HEK293 (cell line): Measurements from ENCODE around the gene FICD.
A peak's percentile ranks its signal among the peaks of the same experiment; 100 is the strongest.

ENCODE experiments used
- CTCF ChIA-PET: fragments of 350-600 bp; formaldehyde crosslinking; extraction: SDS; loops from one replicate; lab custom pipeline; 2021; ENCODE audit warnings: antibody characterized with exemption; lab: Yijun Ruan, JAX
- POLR2A ChIA-PET: fragments of 300-600 bp; formaldehyde crosslinking; extraction: SDS; loops from one replicate; lab custom pipeline; 2020; ENCODE audit warnings: antibody characterized with exemption, inconsistent platforms; lab: Yijun Ruan, JAX
- H3K27ac ChIP-seq: fragments of 200-500 bp; sonication (Bioruptor generic); 2 replicates; pipeline ENCODE4 v1.5.1; 2014; ENCODE audit warnings: low read depth, low read length, control low read depth, inconsistent platforms; ENCODE audit errors: extremely low read depth
- H3K36me3 ChIP-seq, 2 experiments: fragments of 200-500 bp in 1 of 2; sonication (Bioruptor generic) in 1 of 2; 1 replicate in 1 of 2; 2 replicates in 1 of 2; pipeline ENCODE4 v1.5.1; 2014 to 2017; ENCODE audit warnings: inconsistent platforms in 2 of 2, low read length in 2 of 2; ENCODE audit not compliant: control insufficient read depth in 2 of 2, insufficient read depth in 1 of 2
- H3K4me1 ChIP-seq: fragments of 200-500 bp; sonication (Bioruptor generic); 2 replicates; pipeline ENCODE4 v1.5.1; 2014; ENCODE audit warnings: mild to moderate bottlenecking, low read length, inconsistent platforms; ENCODE audit not compliant: control insufficient read depth, insufficient read depth
- H3K4me3 ChIP-seq: 2 replicates; pipeline ENCODE4 v1.5.1; 2011; ENCODE audit warnings: low read depth, mild to moderate bottlenecking, control low read depth, low read length, moderate library complexity
- H3K9me3 ChIP-seq: fragments of 200-500 bp; sonication (Bioruptor generic); 2 replicates; pipeline ENCODE4 v1.5.1; 2014; ENCODE audit warnings: low read depth, low read length, inconsistent platforms; ENCODE audit not compliant: control insufficient read depth, insufficient read depth
- BCL11A ChIP-seq: fragments of 450-650 bp; formaldehyde crosslinking; IDR thresholded peaks from 2 replicates; pipeline ENCODE4 v1.5.1; 2016; ENCODE audit warnings: low read depth, missing biosample characterization, missing genetic modification characterization
- SP7 ChIP-seq: fragments of 450-650 bp; formaldehyde crosslinking; IDR thresholded peaks from 2 replicates; pipeline ENCODE4 v1.5.1; 2016; ENCODE audit warnings: missing biosample characterization, missing genetic modification characterization
- TRIM28 ChIP-seq: IDR thresholded peaks from 2 replicates; pipeline ENCODE4 v1.6.1; 2011; ENCODE audit warnings: low read length, control low read depth, borderline replicate concordance
- YY2 ChIP-seq: fragments of 450-650 bp; formaldehyde crosslinking; IDR thresholded peaks from 2 replicates; pipeline ENCODE4 v1.5.1; 2016; ENCODE audit warnings: missing biosample characterization, missing genetic modification characterization
- ZBTB48 ChIP-seq: fragments of 450-650 bp; formaldehyde crosslinking; IDR thresholded peaks from 2 replicates; pipeline ENCODE4 v1.5.1; 2016; ENCODE audit warnings: missing biosample characterization, missing genetic modification characterization
- ZFP3 ChIP-seq: fragments of 450-650 bp; formaldehyde crosslinking; IDR thresholded peaks from 2 replicates; pipeline ENCODE4 v1.5.1; 2016; ENCODE audit warnings: low read depth, missing biosample characterization, missing genetic modification characterization
- ZNF10 ChIP-seq: fragments of 450-650 bp; formaldehyde crosslinking; IDR thresholded peaks from 2 replicates; pipeline ENCODE4 v1.5.1; 2017; ENCODE audit warnings: missing biosample characterization, missing genetic modification characterization
- ZNF146 ChIP-seq: fragments of 450-650 bp; formaldehyde crosslinking; IDR thresholded peaks from 2 replicates; pipeline ENCODE4 v1.5.1; 2016; ENCODE audit warnings: missing biosample characterization, missing genetic modification characterization
- ZNF16 ChIP-seq: fragments of 450-650 bp; formaldehyde crosslinking; IDR thresholded peaks from 2 replicates; pipeline ENCODE4 v1.5.1; 2016; ENCODE audit warnings: low read depth, missing biosample characterization, missing genetic modification characterization
- ZNF169 ChIP-seq: fragments of 450-650 bp; formaldehyde crosslinking; IDR thresholded peaks from 2 replicates; pipeline ENCODE4 v1.5.1; 2016; ENCODE audit warnings: missing biosample characterization, missing genetic modification characterization
- ZNF426 ChIP-seq: fragments of 450-650 bp; formaldehyde crosslinking; IDR thresholded peaks from 2 replicates; pipeline ENCODE4 v1.5.1; 2017; ENCODE audit warnings: missing biosample characterization, missing genetic modification characterization, mild to moderate bottlenecking, inconsistent platforms, moderate library complexity
- ZNF560 ChIP-seq: fragments of 450-650 bp; formaldehyde crosslinking; IDR thresholded peaks from 2 replicates; pipeline ENCODE4 v1.5.1; 2017; ENCODE audit warnings: missing biosample characterization, missing genetic modification characterization, borderline replicate concordance
- ZNF571 ChIP-seq: fragments of 450-650 bp; formaldehyde crosslinking; IDR thresholded peaks from 2 replicates; pipeline ENCODE4 v1.5.0; 2017; ENCODE audit warnings: missing biosample characterization, missing genetic modification characterization
- ZNF624 ChIP-seq: fragments of 450-650 bp; formaldehyde crosslinking; IDR thresholded peaks from 2 replicates; pipeline ENCODE4 v1.5.1; 2017; ENCODE audit warnings: missing biosample characterization, missing genetic modification characterization
- ZNF664 ChIP-seq: fragments of 450-650 bp; formaldehyde crosslinking; IDR thresholded peaks from 2 replicates; pipeline ENCODE4 v1.5.1; 2016; ENCODE audit warnings: missing biosample characterization, missing genetic modification characterization
- ZNF768 ChIP-seq: fragments of 450-650 bp; formaldehyde crosslinking; IDR thresholded peaks from 2 replicates; pipeline ENCODE4 v1.5.1; 2018; ENCODE audit warnings: missing biosample characterization, mild to moderate bottlenecking, missing genetic modification characterization
- TF ChIP-seq, protein P1 (sequence below): fragments of 450-650 bp; formaldehyde crosslinking; IDR thresholded peaks from 2 replicates; pipeline ENCODE4 v1.5.1; 2016; ENCODE audit warnings: missing biosample characterization, missing genetic modification characterization, low read depth
- TF ChIP-seq, protein P2 (sequence below): fragments of 450-650 bp; formaldehyde crosslinking; IDR thresholded peaks from 2 replicates; pipeline ENCODE4 v1.5.0; 2017; ENCODE audit warnings: missing biosample characterization, missing genetic modification characterization, borderline replicate concordance
- TF ChIP-seq, protein P3 (sequence below): IDR thresholded peaks from 2 replicates; pipeline ENCODE4 v1.6.1; 2011; ENCODE audit warnings: mild to moderate bottlenecking, low read depth, low read length, borderline replicate concordance
- TF ChIP-seq, protein P4 (sequence below): fragments of 450-650 bp; formaldehyde crosslinking; IDR thresholded peaks from 2 replicates; pipeline ENCODE4 v1.5.1; 2016; ENCODE audit warnings: missing biosample characterization, missing genetic modification characterization

FICD gene

DNA sequence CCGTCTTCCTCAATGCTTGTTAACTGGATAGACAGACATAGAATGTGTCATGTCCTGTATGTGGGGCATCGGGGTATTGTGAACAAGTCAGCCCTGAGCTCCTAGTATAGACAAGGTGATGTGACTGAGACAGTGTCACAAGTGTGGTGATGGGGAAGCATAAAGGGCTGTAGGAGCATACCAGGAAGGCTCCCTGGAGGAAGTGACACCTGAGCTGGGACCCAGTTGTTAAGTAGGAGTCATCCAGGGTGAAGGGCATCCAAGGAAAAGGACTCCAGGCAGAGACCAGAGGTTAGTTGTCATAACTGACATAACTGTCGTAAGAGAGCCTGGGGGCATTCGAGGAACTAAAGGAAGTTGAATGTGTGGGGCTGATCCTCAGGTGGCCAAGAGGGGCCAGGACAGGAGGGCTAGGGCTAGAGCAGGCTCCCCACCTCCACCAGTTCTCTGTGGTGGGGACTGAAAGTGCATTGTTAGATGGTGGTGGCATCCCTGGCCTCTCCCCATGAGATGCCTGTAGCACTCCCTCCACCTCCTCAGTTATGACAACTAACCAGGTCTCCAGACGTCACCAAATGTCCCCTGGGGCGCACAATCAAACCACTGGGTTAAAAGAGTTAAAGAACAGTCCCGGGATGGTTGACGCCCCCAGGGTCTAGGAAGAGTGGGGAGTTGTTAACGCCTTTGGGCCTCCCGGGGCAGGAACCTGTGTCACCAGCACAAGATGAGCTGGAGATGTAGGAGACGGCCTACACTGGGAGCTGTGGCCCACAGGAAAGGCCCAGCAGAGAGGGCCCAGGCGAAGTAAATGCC is 2.4 kb downstream of the FICD start:
- CTCF ChIA-PET = interaction anchor here (1.2 kb wide), 1 partner anchor 19 kb away, joined by 3 read pairs; no protein-coding TSS in a partner anchor
- no peak overlapping the region for H3K27ac ChIP-seq
- POLR2A ChIA-PET = no interaction called here
- no peaks in the 10 kb centered on the region for H3K4me1 ChIP-seq
- no peaks in the 10 kb centered on the region for H3K9me3 ChIP-seq
- TF ChIP-seq ZFP3 (tag by site-specific recombination) (peak; percentile 48; the same call in 1 of the 2 replicates), ZNF768 (tag by site-specific recombination) (no peak)
- H3K4me3 ChIP-seq = no peak overlapping the region
- H3K36me3 ChIP-seq = peaks cover 5 to 59% of the 10 kb centered on the region in 2 experiments; a peak in 2 of 3 replicates

DNA sequence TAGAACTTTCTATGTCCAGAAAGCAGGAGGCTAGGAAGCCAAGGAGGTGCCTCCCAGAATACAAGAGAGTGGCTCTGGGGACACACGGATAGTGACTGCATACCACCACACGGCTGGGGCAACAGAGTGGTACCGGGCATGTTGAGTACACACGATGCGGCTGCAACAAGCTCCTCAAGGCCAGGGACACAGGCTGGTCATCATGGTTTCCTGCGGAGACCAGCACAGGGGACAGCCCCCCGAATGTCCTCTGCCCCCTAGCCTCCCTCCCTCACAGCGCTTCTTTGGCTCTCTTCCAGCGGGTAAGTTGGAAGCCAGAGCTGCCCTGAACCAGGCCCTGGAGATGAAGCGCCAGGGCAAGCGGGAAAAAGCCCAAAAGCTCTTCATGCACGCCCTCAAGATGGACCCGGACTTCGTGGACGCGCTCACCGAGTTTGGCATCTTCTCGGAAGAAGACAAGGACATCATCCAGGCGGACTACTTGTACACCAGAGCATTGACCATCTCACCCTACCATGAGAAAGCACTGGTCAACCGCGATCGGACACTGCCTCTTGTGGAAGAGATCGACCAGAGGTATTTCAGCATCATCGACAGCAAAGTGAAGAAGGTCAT is 3.1 kb downstream of the FICD start:
- Histone ChIP-seq H3K9me3 (no peaks in the 10 kb centered on the region), H3K4me1 (no peaks in the 10 kb centered on the region), H3K4me3 (no peak overlapping the region), H3K27ac (no peak overlapping the region), H3K36me3 (peaks cover 5 to 66% of the 10 kb centered on the region in 2 experiments; a peak in 2 of 3 replicates)
- ChIA-PET CTCF (no interaction called here), POLR2A (no interaction called here)
- TF ChIP-seq, protein P1, sequence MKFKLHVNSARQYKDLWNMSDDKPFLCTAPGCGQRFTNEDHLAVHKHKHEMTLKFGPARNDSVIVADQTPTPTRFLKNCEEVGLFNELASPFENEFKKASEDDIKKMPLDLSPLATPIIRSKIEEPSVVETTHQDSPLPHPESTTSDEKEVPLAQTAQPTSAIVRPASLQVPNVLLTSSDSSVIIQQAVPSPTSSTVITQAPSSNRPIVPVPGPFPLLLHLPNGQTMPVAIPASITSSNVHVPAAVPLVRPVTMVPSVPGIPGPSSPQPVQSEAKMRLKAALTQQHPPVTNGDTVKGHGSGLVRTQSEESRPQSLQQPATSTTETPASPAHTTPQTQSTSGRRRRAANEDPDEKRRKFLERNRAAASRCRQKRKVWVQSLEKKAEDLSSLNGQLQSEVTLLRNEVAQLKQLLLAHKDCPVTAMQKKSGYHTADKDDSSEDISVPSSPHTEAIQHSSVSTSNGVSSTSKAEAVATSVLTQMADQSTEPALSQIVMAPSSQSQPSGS (tag by site-specific recombination) = no peak
- TF ChIP-seq ZNF10 (tag by site-specific recombination) (no peak), ZNF146 (tag by site-specific recombination) (no peak), YY2 (tag by site-specific recombination) (no peak), SP7 (tag by site-specific recombination) (no peak), ZNF571 (tag by site-specific recombination) (no peak), ZNF16 (no peak), ZBTB48 (tag by site-specific recombination) (no peak), ZNF169 (tag by site-specific recombination) (no peak), ZNF426 (no peak), TRIM28 (no peak), ZNF624 (tag by site-specific recombination) (no peak), ZNF560 (tag by site-specific recombination) (no peak), BCL11A (no peak), ZNF664 (tag by site-specific recombination) (no peak)
- TF ChIP-seq, protein P2, sequence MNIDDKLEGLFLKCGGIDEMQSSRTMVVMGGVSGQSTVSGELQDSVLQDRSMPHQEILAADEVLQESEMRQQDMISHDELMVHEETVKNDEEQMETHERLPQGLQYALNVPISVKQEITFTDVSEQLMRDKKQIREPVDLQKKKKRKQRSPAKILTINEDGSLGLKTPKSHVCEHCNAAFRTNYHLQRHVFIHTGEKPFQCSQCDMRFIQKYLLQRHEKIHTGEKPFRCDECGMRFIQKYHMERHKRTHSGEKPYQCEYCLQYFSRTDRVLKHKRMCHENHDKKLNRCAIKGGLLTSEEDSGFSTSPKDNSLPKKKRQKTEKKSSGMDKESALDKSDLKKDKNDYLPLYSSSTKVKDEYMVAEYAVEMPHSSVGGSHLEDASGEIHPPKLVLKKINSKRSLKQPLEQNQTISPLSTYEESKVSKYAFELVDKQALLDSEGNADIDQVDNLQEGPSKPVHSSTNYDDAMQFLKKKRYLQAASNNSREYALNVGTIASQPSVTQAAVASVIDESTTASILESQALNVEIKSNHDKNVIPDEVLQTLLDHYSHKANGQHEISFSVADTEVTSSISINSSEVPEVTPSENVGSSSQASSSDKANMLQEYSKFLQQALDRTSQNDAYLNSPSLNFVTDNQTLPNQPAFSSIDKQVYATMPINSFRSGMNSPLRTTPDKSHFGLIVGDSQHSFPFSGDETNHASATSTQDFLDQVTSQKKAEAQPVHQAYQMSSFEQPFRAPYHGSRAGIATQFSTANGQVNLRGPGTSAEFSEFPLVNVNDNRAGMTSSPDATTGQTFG (tag by site-specific recombination) = no peak
- TF ChIP-seq, protein P3, sequence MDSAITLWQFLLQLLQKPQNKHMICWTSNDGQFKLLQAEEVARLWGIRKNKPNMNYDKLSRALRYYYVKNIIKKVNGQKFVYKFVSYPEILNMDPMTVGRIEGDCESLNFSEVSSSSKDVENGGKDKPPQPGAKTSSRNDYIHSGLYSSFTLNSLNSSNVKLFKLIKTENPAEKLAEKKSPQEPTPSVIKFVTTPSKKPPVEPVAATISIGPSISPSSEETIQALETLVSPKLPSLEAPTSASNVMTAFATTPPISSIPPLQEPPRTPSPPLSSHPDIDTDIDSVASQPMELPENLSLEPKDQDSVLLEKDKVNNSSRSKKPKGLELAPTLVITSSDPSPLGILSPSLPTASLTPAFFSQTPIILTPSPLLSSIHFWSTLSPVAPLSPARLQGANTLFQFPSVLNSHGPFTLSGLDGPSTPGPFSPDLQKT = no peak
- TF ChIP-seq, protein P4, sequence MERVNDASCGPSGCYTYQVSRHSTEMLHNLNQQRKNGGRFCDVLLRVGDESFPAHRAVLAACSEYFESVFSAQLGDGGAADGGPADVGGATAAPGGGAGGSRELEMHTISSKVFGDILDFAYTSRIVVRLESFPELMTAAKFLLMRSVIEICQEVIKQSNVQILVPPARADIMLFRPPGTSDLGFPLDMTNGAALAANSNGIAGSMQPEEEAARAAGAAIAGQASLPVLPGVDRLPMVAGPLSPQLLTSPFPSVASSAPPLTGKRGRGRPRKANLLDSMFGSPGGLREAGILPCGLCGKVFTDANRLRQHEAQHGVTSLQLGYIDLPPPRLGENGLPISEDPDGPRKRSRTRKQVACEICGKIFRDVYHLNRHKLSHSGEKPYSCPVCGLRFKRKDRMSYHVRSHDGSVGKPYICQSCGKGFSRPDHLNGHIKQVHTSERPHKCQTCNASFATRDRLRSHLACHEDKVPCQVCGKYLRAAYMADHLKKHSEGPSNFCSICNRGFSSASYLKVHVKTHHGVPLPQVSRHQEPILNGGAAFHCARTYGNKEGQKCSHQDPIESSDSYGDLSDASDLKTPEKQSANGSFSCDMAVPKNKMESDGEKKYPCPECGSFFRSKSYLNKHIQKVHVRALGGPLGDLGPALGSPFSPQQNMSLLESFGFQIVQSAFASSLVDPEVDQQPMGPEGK (tag by site-specific recombination) = no peak
